ENCODE measurements around the gene SIM2.

Gene SIM2

DNA sequence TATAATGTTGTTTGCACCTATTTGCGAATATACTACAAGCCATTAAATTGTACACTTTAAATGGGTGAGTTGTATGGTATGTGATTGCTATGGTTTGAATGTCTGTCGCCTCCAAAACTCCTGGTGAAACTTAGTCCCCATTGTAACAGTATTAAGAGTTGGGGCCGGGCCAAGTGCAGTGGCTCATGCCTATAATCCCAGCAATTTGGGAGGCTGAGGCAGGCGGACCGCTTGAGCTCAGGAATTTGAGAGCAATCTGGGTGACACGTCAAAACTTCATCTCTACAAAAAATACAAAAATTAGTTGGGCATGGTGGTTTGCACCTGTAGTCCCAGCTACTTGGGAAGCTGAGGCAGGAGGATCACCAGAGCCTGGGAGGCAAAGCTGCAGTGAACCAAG is 12.0 kb upstream of the SIM2 start:
- no peak for FAIRE-seq

- no peak for FAIRE-seq
These were observed 10.6 kb upstream of the SIM2 start for GRCh38 chr21:36688324-36688723.

DNA sequence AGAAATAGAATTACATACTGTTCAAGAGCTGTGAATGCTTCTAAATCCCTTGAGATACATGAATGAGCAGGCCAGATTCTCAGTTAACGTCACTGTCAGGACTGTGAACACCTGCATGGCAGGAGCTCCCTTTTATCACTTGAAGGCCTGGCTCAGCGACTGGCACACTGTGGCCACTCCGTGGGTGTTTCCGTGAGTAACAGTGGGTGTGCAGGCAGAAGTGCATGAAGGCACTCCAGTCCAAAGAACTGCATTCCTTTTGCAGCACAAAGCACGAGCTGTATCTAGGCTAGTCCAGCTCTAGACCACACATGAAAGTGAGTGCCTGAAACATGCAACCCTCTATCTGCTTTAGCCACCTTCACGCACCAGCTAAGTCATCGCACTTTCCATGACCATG is 9.6 kb upstream of the SIM2 start:
- no peak for FAIRE-seq

DNA sequence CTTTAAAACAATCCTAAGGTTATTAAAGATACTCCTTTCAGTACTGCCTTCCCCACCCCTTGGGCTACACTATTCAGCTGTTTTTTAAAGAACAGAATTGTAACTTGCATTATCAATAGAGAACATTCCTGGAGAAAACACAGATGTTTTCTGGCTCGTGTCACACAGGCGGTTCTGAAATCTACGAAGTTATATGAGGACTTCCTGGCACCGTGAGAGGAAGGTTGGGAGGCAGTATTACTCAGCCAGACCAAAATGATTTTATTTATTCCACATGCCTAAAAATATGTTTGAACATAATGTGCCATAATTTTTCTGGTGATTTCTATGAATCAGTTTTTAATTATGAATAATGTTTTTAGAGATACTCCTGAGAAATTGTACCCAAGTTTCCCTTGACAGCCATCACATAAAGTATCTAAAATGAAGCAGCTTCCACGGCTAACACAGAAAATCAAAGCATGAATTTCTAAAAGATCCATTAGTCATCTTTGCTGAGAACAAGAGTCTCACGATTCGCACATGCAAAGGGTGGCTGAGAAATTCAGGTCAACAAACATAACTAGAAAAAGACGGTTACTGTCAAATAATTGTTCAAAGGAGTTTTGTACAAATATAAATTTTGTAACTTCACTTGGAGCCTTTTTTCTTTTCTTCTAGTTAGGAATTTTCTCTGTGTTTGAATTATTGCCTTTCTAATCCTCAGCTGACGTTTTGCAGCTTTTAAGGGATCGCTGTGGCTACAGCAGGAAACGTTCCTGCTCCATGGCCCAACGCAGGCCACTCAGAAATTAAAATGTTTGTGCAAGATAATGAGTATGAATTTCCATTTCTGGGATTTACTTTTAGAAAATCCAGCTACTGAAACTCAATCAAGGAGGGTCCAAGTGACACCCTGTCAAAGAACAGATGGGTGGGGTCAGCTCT is 8.0 kb upstream of the SIM2 start:
- FAIRE-seq: no peak

DNA sequence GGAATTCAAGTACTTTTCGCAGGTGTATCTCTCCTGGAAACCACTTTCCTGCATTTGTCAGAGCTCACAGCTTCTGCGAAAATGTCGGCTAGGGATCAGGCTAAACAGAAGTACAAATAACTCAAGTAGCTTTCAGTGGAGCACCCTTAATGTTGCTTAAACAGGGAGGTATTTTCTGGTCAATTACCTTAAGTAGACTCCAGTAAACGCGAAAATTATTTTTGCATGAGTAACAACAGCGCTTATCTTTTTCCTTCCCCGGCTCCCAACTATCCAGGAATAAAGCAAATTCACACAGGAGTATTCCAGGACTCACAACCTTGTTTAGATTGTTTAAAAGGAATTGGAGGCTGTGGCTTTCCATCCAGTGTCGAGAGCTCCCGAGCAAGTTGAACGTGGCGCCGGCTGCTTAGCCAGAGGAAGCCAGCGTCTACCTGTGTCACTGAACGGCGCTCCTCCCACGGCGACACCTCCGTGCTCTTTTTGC is 7.3 kb upstream of the SIM2 start:
- FAIRE-seq: no peak

DNA sequence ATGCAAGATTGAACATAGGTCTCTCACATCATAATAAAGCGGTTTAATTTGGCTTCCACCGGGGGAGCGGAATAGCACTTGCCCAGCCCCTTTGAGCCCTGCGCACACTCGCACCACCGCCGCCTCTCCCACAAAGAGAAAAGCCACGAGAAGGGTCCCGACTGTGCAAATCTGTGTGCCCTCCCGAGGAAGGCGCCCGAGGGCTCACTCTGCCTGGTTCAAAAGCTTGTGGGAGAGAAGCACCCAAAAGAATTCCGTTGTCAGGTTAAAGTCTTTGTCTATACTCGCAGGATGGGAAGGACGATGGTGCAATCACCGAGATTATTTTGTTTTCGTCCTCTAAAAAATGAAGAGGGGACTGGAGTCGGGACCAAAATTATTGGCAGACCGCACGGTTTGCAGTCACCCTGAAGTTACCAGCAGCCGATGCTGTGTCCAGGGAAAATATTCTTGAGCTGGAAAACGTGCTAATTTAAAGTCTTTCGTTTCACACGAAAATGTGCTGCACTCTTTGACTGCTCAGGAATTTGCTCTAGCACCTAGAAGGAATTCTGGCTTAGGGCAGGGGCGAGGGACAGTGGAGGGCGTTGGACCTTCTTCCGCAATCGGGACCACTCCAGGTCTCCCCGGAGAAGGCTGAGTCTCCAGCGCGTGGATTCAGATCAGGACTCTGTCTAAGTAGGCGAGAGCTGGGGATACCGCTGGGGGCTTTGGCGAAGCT is 6.6 kb upstream of the SIM2 start:
- no peak for FAIRE-seq

DNA sequence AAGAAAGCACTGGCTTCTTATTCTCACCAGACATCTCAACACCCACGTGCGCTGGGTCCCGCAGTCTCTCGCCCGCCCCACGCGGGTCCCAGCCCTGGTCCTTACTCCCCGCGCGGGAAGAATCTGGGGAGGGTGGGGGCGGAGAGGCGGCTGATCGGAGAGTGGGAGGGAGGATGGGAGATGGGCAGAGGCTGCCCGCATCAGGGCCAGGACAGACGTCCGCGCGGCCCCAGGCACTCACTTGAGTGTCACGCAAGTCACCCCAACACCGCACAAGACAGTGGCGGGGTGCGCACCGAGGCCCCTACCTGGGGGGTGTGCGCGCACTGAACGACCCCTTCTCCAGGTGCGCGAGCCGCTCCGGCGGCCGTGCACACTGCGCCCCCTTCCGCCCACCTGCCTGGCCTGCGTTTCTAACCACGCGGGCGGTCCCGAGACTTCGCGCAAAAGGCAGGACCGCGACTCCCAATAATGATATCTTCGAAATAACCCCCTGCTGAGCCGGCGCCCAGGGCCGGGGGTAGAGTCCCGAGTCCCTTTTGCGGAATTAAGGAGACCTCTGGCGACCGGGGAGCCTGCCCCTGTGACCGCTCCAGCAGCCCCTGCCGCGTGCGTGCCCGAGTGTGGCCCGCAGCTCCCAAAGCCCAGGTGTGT is 6.0 kb upstream of the SIM2 start:
- no peak for FAIRE-seq

DNA sequence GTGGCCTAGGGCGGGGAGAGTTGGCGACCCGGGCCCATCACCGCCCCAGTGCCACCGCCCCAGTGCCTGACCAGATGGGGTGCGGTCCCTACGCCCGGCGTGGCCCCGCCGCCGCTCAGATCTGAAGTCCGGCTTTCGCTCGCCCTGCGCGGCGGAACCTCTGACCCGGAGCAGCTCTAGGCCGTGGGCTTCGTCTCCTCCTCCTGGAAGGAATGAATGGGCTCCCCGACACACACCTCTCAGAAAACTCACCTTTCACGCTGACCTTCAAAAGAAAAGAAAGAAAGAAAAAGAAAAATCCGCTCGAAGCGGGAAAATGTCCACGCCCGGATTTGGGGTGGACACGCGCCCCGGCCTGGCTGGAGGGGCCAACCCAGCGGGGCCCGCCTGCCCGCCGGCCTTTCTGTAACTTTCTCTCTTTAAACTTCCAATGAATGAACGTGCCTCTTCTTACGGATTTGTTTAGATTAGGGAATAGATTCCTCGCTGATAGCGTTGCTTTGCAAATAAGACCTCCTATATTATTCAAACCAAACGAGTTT is 5.4 kb upstream of the SIM2 start:
- no peak for FAIRE-seq

GRCh38 chr21:36694031-36694515 is 4.8 kb upstream of the SIM2 start:
- no peak for FAIRE-seq

- FAIRE-seq: no peak
These were observed 4.2 kb upstream of the SIM2 start for GRCh38 chr21:36694593-36695282.

GRCh38 chr21:36695283-36695634 is 3.7 kb upstream of the SIM2 start:
- FAIRE-seq: no peak

DNA sequence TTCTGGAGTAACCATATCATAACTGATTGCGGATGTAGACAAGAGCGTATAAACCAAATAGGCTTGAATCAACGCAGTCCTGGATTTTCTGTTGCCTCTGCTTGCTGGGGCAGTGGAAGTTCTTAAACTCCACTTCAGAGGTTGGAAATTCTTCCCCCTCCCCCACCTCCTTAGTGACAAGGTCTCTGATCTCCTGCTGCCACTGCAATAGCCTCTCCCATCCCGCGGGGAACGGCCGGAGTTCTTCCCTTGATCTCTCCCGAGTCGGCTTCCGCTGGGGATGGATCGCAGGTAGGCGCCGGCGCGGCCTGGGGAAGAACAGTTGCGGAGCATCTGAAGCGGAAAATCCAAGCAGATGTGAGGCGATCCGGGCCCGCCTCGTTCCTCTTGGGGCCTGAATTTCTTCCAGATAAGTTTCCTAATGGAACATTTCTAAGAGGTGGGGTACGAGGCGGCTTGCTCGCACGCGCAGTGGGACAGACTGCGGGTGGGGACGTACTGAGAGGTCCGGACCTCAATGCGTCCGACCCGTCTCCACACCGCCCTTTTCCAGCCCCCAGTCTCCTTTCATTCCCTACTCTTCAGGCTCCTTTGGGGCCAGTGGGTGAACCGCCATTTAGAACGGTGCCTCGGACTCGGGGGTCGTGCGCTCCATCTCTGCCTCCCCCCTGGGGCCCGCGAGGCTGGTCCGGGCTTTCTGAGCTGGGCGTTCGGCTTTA is 3.1 kb upstream of the SIM2 start:
- FAIRE-seq: no peak

DNA sequence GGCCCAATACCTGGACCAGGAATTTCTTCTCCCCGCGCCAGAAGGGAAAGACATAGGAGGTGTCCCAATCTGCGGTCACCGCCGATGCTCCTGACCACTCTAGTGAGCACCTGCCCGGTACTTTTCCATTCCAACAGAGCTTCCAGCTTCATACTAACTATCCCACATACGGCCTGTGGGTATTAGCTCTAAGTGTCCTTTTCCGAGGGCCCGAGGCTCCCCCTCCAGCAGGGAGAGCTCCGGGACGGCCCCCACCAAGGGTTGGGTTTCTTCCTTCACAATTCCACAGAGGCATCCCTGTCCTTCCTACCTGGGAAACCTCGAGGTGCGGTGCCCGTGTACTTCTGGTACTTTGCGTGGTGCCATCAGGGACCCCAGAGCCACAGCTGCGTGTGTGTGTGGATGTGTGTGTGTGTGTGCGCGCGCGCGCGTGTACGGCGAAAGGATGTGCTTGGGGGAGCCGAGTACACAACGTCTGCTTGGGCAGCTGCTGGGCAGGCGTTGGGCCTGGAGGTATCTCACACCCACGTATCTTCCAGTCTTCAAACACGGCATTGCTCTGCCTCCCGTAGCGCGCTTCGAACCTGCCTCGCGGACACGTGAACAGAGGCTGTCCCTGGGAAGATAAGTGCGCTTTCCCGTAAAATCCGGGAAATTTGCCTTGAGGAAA is 2.4 kb upstream of the SIM2 start:
- no peak for FAIRE-seq

- no peak for FAIRE-seq
These were observed 1.7 kb upstream of the SIM2 start for GRCh38 chr21:36697060-36697850.

DNA sequence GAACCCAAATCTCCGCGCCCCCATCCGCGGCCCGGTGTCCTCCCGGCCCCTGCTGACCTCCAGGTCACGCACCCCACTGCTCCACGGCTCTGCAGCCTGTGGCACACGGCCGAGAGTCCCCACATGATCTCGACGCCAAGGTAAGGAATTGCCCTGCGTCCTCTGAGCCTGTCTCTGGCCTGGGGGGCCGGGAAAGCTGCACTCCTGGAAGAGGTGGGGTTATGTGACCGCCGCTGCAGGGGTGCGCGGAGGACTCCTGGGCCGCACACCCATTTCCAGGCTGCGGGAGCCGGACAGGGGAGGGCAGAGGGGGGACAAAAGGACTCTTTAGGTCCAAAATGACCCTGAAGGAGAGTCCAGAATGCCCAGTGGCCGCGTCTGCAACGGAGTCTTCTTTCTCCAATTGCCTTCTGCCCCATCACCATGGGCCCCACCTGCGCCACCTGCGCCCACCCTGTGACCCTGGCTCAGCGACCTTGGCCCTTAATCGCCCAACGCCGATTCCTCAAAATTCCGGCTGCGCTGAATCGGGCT is 997 bp upstream of the SIM2 start:
- FAIRE-seq: no peak

DNA sequence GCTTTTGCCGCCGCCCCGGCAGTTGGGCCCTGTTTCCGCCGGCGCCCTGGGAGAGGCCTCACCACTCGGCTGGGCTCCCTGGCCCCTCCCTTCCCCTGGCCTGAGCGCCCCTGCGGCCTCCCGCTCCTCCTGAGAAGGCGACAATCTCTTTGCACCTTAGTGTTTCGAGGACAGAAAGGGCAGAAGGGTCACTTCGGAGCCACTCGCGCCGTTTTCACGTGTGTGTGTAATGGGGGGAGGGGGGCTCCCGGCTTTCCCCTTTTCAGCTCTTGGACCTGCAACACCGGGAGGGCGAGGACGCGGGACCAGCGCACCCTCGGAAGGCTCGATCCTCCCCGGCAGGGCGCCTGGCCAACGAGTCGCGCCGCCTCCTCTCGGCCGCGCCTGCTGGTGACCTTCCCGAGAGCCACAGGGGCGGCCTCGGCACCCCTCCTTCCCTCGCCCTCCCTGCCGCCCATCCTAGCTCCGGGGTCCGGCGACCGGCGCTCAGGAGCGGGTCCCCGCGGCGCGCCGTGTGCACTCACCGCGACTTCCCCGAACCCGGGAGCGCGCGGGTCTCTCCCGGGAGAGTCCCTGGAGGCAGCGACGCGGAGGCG is 432 bp upstream of the SIM2 start:
- no peak for FAIRE-seq

GRCh38 chr21:36699546-36700294 is 805 bp downstream of the SIM2 start:
- FAIRE-seq: no peak

DNA sequence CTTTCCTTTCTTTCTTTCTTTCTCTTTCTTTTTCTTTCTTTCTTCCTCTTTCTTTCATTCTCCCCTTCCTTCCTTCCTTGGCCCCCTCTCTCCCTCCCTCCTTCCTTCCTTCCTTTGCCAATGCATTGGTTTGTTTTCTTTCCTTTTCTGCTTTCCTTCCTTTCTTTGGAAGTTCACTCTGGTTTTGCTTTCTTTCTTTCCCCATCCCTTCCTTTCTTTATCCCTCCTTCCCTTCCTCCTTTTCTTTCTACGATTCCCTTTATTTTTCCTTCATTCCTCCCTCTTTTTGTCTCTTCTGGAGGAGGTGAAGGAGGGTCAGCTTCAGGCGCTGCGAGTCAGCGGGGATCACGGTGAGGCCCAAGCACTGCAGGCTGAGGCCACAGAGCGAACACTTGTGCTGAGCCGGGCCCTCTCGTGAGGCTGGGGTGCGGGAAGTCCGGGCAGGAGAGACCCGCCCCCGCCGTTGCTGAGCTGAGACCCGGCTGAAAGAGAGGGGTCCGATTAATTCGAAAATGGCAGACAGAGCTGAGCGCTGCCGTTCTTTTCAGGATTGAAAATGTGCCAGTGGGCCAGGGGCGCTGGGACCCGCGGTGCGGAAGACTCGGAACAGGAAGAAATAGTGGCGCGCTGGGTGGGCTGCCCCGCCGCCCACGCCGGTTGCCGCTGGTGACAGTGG is 1.5 kb downstream of the SIM2 start:
- FAIRE-seq: no peak

Measured in G401.6 (cell line).